GM18499 (cell line): Measurements from ENCODE around the gene DCDC1.

ENCODE experiments used
- ATAC-seq: cut with Tn5 transposase; IDR thresholded peaks from one replicate; pipeline ENCODE4 v1.9.1; 2021; ENCODE audit warnings: moderate number of reproducible peaks; ENCODE audit not compliant: insufficient read depth, unreplicated experiment

Gene DCDC1

DNA sequence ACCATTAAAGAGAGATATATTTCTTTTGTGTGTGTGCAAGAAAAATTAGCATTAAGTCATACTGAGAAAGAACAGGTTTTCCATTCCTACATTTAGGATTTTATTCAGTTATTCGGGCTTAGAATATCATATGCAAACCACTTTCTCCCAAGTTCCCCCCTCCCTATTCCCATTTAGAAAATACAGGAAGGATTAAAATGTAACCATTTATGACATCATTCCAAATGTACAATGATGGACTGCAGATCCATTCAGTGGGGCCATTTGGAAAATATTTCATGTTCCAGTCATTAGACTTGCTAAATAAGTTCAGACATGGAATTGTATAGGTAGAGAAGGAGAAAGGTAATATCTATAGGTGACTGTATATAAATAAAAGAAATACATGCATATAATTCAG is 554.8 kb downstream of the DCDC1 start:
- no peak for ATAC-seq
